Common myeloid progenitor, CD34-positive (primary cell): ENCODE results near the gene EDC4. TPM values are rescaled to one million over a fixed set of nuclear protein-coding genes. Genes with fewer than 3 reads are reported as not detected.

Experiments used
- CTCF ChIA-PET: fragments of 350-600 bp; sonication (Branson Sonifier 250); formaldehyde crosslinking; loops from one replicate; lab custom pipeline; 2021; ENCODE audit warnings: antibody characterized with exemption; lab: Charles Lee
- POLR2A ChIA-PET: fragments of 350-600 bp; sonication (Branson Sonifier 250); formaldehyde crosslinking; loops from one replicate; lab custom pipeline; 2021; ENCODE audit warnings: antibody characterized with exemption; lab: Charles Lee
- DNase-seq, 3 donors: peaks; one replicate each; pipeline versions ENCODE4 v3.0.0 to v3.0.0-alpha.2; 2013
- H3K27ac ChIP-seq, 2 experiments: 1 replicate in 1 of 2; 2 replicates in 1 of 2; pipeline ENCODE4 v1.7.0; 2013; ENCODE audit warnings: inconsistent platforms in 2 of 2, low read length in 2 of 2, mild to moderate bottlenecking in 2 of 2, low read depth in 1 of 2, moderate library complexity in 1 of 2; ENCODE audit not compliant: severe bottlenecking in 2 of 2, insufficient read depth in 1 of 2, poor library complexity in 1 of 2
- H3K27me3 ChIP-seq, 5 experiments: replicated peaks in 2 of 5; 1 replicate in 3 of 5; 2 replicates in 2 of 5; pipeline versions ENCODE4 v1.6.1 to v1.7.0; 2013; ENCODE audit warnings: low read length in 4 of 5, mild to moderate bottlenecking in 2 of 5, moderate library complexity in 2 of 5, inconsistent platforms in 1 of 5; ENCODE audit not compliant: insufficient read depth in 5 of 5, control insufficient read depth in 4 of 5
- H3K36me3 ChIP-seq, 4 experiments: 1 replicate in 2 of 4; 2 replicates in 2 of 4; pipeline versions ENCODE4 v1.6.1 to v1.7.0; 2013; ENCODE audit warnings: low read length in 3 of 4, control low read depth in 1 of 4, mild to moderate bottlenecking in 1 of 4; ENCODE audit not compliant: control insufficient read depth in 4 of 4, insufficient read depth in 4 of 4
- H3K4me1 ChIP-seq, 4 experiments: 1 replicate in 3 of 4; 2 replicates in 1 of 4; pipeline versions ENCODE4 v1.6.1 to v1.7.1; 2013; ENCODE audit warnings: low read length in 3 of 4, mild to moderate bottlenecking in 3 of 4, control low read depth in 1 of 4, inconsistent platforms in 1 of 4, moderate library complexity in 1 of 4; ENCODE audit not compliant: control insufficient read depth in 4 of 4, insufficient read depth in 4 of 4; ENCODE audit errors: control extremely low read depth in 1 of 4
- H3K4me3 ChIP-seq, 7 experiments: 1 replicate in 4 of 7; 2 replicates in 3 of 7; pipeline versions ENCODE4 v1.5.1 to v1.7.0; 2013; ENCODE audit warnings: mild to moderate bottlenecking in 7 of 7, low read length in 6 of 7, moderate library complexity in 6 of 7, inconsistent platforms in 2 of 7, low read depth in 2 of 7, control low read depth in 1 of 7; ENCODE audit not compliant: insufficient read depth in 4 of 7, control insufficient read depth in 1 of 7; ENCODE audit errors: extremely low read depth in 1 of 7
- H3K9me3 ChIP-seq, 5 experiments: 1 replicate in 4 of 5; 2 replicates in 1 of 5; pipeline versions ENCODE4 v1.6.1 to v1.7.1; 2013; ENCODE audit warnings: low read length in 4 of 5, mild to moderate bottlenecking in 2 of 5, inconsistent platforms in 1 of 5, low read depth in 1 of 5, moderate library complexity in 1 of 5; ENCODE audit not compliant: control insufficient read depth in 4 of 5, insufficient read depth in 2 of 5; ENCODE audit errors: control extremely low read depth in 1 of 5
- WGBS: methylation state at CpG from one replicate; pipeline ENCODE4 v1.1.5; 2013; ENCODE audit not compliant: insufficient coverage; 5-methylcytosine and 5-hydroxymethylcytosine counted together
- polyA plus RNA-seq: library from polyadenylated mRNA; unstranded; fragments of 120-200 nt; gene quantifications from one replicate; pipeline ENCODE4 v1.2.1, GENCODE V29; 2013

Gene EDC4, protein sequence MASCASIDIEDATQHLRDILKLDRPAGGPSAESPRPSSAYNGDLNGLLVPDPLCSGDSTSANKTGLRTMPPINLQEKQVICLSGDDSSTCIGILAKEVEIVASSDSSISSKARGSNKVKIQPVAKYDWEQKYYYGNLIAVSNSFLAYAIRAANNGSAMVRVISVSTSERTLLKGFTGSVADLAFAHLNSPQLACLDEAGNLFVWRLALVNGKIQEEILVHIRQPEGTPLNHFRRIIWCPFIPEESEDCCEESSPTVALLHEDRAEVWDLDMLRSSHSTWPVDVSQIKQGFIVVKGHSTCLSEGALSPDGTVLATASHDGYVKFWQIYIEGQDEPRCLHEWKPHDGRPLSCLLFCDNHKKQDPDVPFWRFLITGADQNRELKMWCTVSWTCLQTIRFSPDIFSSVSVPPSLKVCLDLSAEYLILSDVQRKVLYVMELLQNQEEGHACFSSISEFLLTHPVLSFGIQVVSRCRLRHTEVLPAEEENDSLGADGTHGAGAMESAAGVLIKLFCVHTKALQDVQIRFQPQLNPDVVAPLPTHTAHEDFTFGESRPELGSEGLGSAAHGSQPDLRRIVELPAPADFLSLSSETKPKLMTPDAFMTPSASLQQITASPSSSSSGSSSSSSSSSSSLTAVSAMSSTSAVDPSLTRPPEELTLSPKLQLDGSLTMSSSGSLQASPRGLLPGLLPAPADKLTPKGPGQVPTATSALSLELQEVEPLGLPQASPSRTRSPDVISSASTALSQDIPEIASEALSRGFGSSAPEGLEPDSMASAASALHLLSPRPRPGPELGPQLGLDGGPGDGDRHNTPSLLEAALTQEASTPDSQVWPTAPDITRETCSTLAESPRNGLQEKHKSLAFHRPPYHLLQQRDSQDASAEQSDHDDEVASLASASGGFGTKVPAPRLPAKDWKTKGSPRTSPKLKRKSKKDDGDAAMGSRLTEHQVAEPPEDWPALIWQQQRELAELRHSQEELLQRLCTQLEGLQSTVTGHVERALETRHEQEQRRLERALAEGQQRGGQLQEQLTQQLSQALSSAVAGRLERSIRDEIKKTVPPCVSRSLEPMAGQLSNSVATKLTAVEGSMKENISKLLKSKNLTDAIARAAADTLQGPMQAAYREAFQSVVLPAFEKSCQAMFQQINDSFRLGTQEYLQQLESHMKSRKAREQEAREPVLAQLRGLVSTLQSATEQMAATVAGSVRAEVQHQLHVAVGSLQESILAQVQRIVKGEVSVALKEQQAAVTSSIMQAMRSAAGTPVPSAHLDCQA (N-terminal part only)
- 43.0 TPM for polyA plus RNA-seq

- Histone ChIP-seq H3K4me1 (peaks cover 7 to 33% (median 27%) of the 10 kb centered on the region in 4 experiments), H3K27me3 (no peaks in the 10 kb centered on the region), H3K36me3 (peaks cover 13 to 61% (median 38%) of the 10 kb centered on the region in 4 experiments), H3K27ac (peak within 1 kb of the TSS; percentile 84 to 91), H3K9me3 (no peaks in the 10 kb centered on the region), H3K4me3 (peak within 1 kb of the TSS; percentile 83 to 98 (median 91))
- peak; percentile 79 to 85 (median 84) for DNase-seq
- WGBS: 2% methylated on average over 70 of the region's 72 CpGs
- CTCF ChIA-PET: interaction anchor here (0.9 to 20.3 kb wide), 9 partner anchors 9 to 209 kb away, joined by 3 to 359 read pairs (median 4); partner anchors contain the start of genes CTRL, NRN1L and PSMB10
- POLR2A ChIA-PET: interaction anchor here (0.6 kb wide), 1 partner anchor 36 kb away, joined by 3 read pairs; no protein-coding TSS in a partner anchor
Observed at GRCh38 chr16:67872631-67873434, at the start of gene EDC4. EDC4 (plus strand) TSS chr16:67873052; CDS start chr16:67873262, 210 bp downstream.

DNA sequence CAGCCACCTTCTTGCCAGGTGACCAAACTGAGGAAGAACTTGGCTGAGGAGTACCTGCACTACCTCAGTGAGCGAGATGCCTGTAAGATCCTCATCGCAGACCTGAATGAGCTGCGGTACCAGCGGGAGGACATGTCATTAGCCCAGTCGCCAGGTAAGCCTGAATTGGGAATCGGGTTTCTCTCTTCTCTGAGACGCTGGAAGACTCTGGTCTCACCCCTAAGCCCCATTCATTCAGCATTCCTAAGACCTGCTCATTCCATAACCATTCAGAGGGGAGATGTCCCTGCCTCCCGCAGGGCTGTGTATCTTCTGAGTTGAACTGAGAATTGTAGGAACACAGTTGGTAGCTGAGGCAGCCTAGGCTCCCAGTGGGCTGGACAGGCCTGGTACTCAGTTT lies 47.7 kb upstream of the EDC4 start:
- ChIA-PET POLR2A (no interaction called here), CTCF (interaction anchor here (0.9 to 2.2 kb wide), 3 partner anchors 15 to 151 kb away, joined by 4 to 7 read pairs (median 4); no protein-coding TSS in a partner anchor)
- H3K9me3 ChIP-seq: no peaks in the 10 kb centered on the region
- no peak overlapping the region for H3K27ac ChIP-seq
- H3K4me3 ChIP-seq: no peak overlapping the region
- H3K27me3 ChIP-seq: no peaks in the 10 kb centered on the region
- H3K4me1 ChIP-seq: peaks cover 0 to 2% (median 0%) of the 10 kb centered on the region in 4 experiments
- no peak for DNase-seq
- WGBS: 94% methylated on average over 7 of the region's 8 CpGs
- peaks cover 5 to 38% (median 27%) of the 10 kb centered on the region in 4 experiments for H3K36me3 ChIP-seq

DNA sequence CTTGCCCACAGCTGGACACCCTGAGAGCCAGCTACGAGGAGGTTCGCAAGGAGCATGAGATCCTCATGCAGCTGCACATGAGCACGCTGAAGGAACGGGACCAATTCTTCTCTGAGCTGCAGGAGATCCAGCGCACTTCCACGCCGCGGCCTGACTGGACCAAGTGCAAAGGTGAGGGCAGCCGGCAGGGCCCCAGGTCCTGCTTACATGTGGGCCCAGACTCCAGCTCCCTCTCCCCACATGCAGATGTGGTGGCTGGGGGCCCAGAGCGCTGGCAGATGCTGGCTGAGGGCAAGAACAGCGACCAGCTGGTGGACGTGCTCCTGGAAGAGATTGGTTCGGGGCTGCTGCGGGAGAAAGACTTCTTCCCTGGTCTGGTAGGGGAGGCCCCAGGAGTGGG lies 46.9 kb upstream of the EDC4 start:
- H3K9me3 ChIP-seq: no peaks in the 10 kb centered on the region
- H3K4me3 ChIP-seq: no peak overlapping the region
- ChIA-PET CTCF (interaction anchor here (1.6 to 2.2 kb wide), 2 partner anchors 15 kb away, joined by 4 to 7 read pairs; no protein-coding TSS in a partner anchor), POLR2A (no interaction called here)
- no peaks in the 10 kb centered on the region for H3K27me3 ChIP-seq
- peaks cover 0 to 2% (median 0%) of the 10 kb centered on the region in 4 experiments for H3K4me1 ChIP-seq
- no peak overlapping the region for H3K27ac ChIP-seq
- H3K36me3 ChIP-seq: peaks cover 6 to 46% (median 33%) of the 10 kb centered on the region in 4 experiments
- WGBS: over 99% methylated on average over 10 of the region's 14 CpGs
- no peak for DNase-seq

- Histone ChIP-seq H3K4me1 (peaks cover 0 to 14% (median 11%) of the 10 kb centered on the region in 4 experiments), H3K9me3 (no peaks in the 10 kb centered on the region), H3K27me3 (no peaks in the 10 kb centered on the region), H3K4me3 (no peak overlapping the region), H3K36me3 (peaks cover 13 to 60% (median 41%) of the 10 kb centered on the region in 4 experiments), H3K27ac (no peak overlapping the region)
- POLR2A ChIA-PET: no interaction called here
- no peak for DNase-seq
- CTCF ChIA-PET: interaction anchor here (1.0 to 3.4 kb wide), 3 partner anchors 12 to 46 kb away, joined by 3 to 19 read pairs (median 3); no protein-coding TSS in a partner anchor
- 97% methylated on average over 4 of the region's 4 CpGs for WGBS
Observed at GRCh38 chr16:67828651-67829050, 44.2 kb upstream of the EDC4 start.

DNA sequence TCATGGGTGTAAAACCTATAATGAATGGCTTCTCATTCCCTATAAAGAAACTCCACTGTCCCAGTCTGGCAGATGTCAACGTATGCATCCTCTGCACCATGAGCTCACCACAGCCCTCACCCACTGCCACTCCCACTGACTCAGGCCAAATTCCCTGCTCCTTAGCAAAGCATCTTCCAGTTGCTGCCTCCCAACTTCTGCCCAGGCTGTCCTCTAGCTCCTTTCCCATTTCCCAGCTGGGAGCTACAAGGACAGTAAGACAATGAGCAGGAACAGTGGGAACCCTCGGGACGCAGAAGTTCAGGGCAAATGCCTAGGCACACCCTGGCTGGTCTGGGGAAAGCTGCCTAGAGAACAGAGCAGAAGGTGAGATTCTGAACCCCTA lies 39.8 kb upstream of the EDC4 start:
- Histone ChIP-seq H3K4me3 (peak overlapping the region; percentile 60 to 83 (median 74)), H3K36me3 (peaks cover 11 to 44% (median 26%) of the 10 kb centered on the region in 4 experiments), H3K27me3 (no peaks in the 10 kb centered on the region), H3K4me1 (peaks cover 3 to 18% (median 15%) of the 10 kb centered on the region in 4 experiments), H3K27ac (peak overlapping the region; percentile 19 to 81), H3K9me3 (no peaks in the 10 kb centered on the region)
- ChIA-PET POLR2A (interaction anchor here (0.8 kb wide), 1 partner anchor 22 kb away, joined by 3 read pairs; no protein-coding TSS in a partner anchor), CTCF (interaction anchor here (1.2 to 2.1 kb wide), 7 partner anchors 9 to 39 kb away, joined by 3 to 10 read pairs (median 5); no protein-coding TSS in a partner anchor)
- WGBS: 0% methylated on average over 1 of the region's 3 CpGs
- peak in 1 of 3 donors; percentile 6 for DNase-seq
